ENCODE results near the gene PRKCH. TPM values are rescaled to one million over a fixed set of nuclear protein-coding genes. Genes with fewer than 3 reads are reported as not detected.

PRKCH gene
- total RNA-seq, 1 experiment from 2014 or later: 2.7 TPM

- in situ Hi-C loops (cut with HindIII; ENCODE audit: low pct_unique_long_range_greater_than_20kb, low sequenced_read_pairs) (no loop called here), intact Hi-C loops (cut with micrococcal nuclease; ENCODE audit: unreplicated experiment) (no loop called here)
- DNase-seq (ENCODE audit: low read depth, low spot score) (no peak), ATAC-seq (no peak)
- Histone ChIP-seq H3K27ac (ENCODE audit: low read length) (no peak overlapping the region), H3K4me3 (ENCODE audit: low read depth in 2 of 2, low read length in 2 of 2) (no peak overlapping the region), H3K27me3 (ENCODE audit: control insufficient read depth, insufficient read depth, low read length) (no peaks in the 10 kb centered on the region), H3K4me1 (ENCODE audit: control insufficient read depth, insufficient read depth, low read length) (no peaks in the 10 kb centered on the region), H3K9me3 (ENCODE audit: control insufficient read depth, insufficient read depth, low read depth, low read length) (no peaks in the 10 kb centered on the region), H3K36me3 (ENCODE audit: control insufficient read depth, insufficient read depth, low read length) (no peaks in the 10 kb centered on the region)
- TF ChIP-seq CTCF (IDR thresholded peaks at IDR 0.05) (no peak), SIN3A (IDR thresholded peaks at IDR 0.05; ENCODE audit: borderline replicate concordance, insufficient read depth, low read depth, low read length) (no peak), REST (IDR thresholded peaks at IDR 0.05; ENCODE audit: insufficient read depth in 1 of 2, low read depth in 2 of 2, low read length in 1 of 2) (no peak), POLR2AphosphoS5 (IDR thresholded peaks at IDR 0.05; ENCODE audit: low read depth, low read length) (no peak), TCF7L2 (IDR thresholded peaks at IDR 0.05; ENCODE audit: low read depth, low read length) (no peak)
- POLR2A ChIA-PET: no interaction called here
- no TSS peak for BruUV-seq (replicated peaks)
- CTCF ChIA-PET: no interaction called here
Measured at GRCh38 chr14:61420326-61420725, 98.9 kb downstream of the PRKCH start.

- intact Hi-C loops (cut with micrococcal nuclease; ENCODE audit: unreplicated experiment): no loop called here
- no peak overlapping the region for H3K27ac ChIP-seq (ENCODE audit: low read length)
- H3K27me3 ChIP-seq (ENCODE audit: control insufficient read depth, insufficient read depth, low read length): no peaks in the 10 kb centered on the region
- in situ Hi-C loops (cut with HindIII; ENCODE audit: low pct_unique_long_range_greater_than_20kb, low sequenced_read_pairs): no loop called here
- BruUV-seq (replicated peaks): no TSS peak
- ChIA-PET CTCF (no interaction called here), POLR2A (no interaction called here)
- no peak for TF ChIP-seq TCF7L2 (IDR thresholded peaks at IDR 0.05; ENCODE audit: low read depth, low read length)
- no peaks in the 10 kb centered on the region for H3K9me3 ChIP-seq (ENCODE audit: control insufficient read depth, insufficient read depth, low read depth, low read length)
- no peak for ATAC-seq
- H3K4me1 ChIP-seq (ENCODE audit: control insufficient read depth, insufficient read depth, low read length): no peaks in the 10 kb centered on the region
- no peak for DNase-seq (ENCODE audit: low read depth, low spot score)
- H3K36me3 ChIP-seq (ENCODE audit: control insufficient read depth, insufficient read depth, low read length): no peaks in the 10 kb centered on the region
- no peak overlapping the region for H3K4me3 ChIP-seq (ENCODE audit: low read depth in 2 of 2, low read length in 2 of 2)
Measured at GRCh38 chr14:61421212-61421923, 100.0 kb downstream of the PRKCH start.

- Histone ChIP-seq H3K27me3 (ENCODE audit: control insufficient read depth, insufficient read depth, low read length) (no peaks in the 10 kb centered on the region), H3K27ac (ENCODE audit: low read length) (no peak overlapping the region), H3K9me3 (ENCODE audit: control insufficient read depth, insufficient read depth, low read depth, low read length) (no peaks in the 10 kb centered on the region), H3K4me3 (ENCODE audit: low read depth in 2 of 2, low read length in 2 of 2) (no peak overlapping the region), H3K4me1 (ENCODE audit: control insufficient read depth, insufficient read depth, low read length) (no peaks in the 10 kb centered on the region), H3K36me3 (ENCODE audit: control insufficient read depth, insufficient read depth, low read length) (no peaks in the 10 kb centered on the region)
- intact Hi-C loops (cut with micrococcal nuclease; ENCODE audit: unreplicated experiment) (no loop called here), in situ Hi-C loops (cut with HindIII; ENCODE audit: low pct_unique_long_range_greater_than_20kb, low sequenced_read_pairs) (no loop called here)
- no TSS peak for BruUV-seq (replicated peaks)
- ChIA-PET POLR2A (no interaction called here), CTCF (no interaction called here)
- DNase-seq (ENCODE audit: low read depth, low spot score) (no peak), ATAC-seq (no peak)
- TF ChIP-seq TCF7L2 (IDR thresholded peaks at IDR 0.05; ENCODE audit: low read depth, low read length): no peak
- no peak for TF ChIP-seq CTCF (IDR thresholded peaks at IDR 0.05)
- TF ChIP-seq SIN3A (IDR thresholded peaks at IDR 0.05; ENCODE audit: borderline replicate concordance, insufficient read depth, low read depth, low read length): no peak
- no peak for TF ChIP-seq POLR2AphosphoS5 (IDR thresholded peaks at IDR 0.05; ENCODE audit: low read depth, low read length)
- no peak for TF ChIP-seq REST (IDR thresholded peaks at IDR 0.05; ENCODE audit: insufficient read depth in 1 of 2, low read depth in 2 of 2, low read length in 1 of 2)
Measured at GRCh38 chr14:61426048-61426447, 104.7 kb downstream of the PRKCH start.

All from Panc1 (cell line).